Measurements from ENCODE around the gene SLC35B3. TPM values are rescaled to one million over a fixed set of nuclear protein-coding genes. Genes with fewer than 3 reads are reported as not detected.

Gene SLC35B3
- total and polyA plus RNA-seq, 9 of the 15 experiments (the other 6 are each of a cell fraction or from before 2014, with no cell fraction given), result 7.6 to 19.1 (median 11.3) TPM

DNA sequence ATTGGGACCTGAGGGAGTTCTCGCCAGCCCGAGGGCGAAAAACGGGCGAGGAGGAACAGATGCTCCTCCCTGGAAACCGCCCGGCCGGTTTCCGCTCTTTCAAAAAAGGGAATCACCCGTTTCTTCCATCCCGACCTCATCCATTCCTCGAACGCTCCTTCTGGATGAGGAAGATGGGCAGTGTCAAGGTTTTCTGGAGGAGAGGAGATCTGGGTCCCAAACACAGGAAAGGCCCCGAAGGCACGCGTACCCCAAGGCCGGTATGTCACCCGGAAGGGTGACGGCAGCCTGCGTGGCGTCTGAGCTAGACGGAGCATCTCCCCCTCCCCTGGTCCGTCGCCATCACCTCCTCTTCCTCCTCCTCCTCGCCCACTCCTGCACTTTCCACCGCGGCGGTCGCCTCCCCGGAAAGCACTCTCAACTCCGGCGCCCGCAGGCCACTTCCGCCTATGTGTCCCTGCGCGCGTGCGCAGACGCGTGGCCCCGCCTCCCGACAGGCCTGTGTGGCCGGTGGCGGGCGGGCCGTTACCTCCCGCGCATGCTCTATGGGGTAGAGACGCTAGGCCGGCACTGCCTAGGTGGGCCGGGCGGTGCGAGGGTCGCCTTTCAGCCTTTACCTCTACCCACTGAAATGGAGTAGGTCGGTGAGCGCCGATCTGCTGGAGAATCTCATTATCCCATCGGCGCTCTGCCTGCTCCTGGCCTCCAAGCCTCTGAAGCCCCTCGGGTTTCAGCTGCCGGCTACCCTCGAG, at the start of gene SLC35B3 (continued):
- TF ChIP-seq, protein P1, sequence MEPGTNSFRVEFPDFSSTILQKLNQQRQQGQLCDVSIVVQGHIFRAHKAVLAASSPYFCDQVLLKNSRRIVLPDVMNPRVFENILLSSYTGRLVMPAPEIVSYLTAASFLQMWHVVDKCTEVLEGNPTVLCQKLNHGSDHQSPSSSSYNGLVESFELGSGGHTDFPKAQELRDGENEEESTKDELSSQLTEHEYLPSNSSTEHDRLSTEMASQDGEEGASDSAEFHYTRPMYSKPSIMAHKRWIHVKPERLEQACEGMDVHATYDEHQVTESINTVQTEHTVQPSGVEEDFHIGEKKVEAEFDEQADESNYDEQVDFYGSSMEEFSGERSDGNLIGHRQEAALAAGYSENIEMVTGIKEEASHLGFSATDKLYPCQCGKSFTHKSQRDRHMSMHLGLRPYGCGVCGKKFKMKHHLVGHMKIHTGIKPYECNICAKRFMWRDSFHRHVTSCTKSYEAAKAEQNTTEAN (CRISPR knock-in tag; IDR thresholded peaks at IDR 0.05), result 0 out of 2 replicates have a peak, but pooled peaks have one; percentile 31
- TF ChIP-seq, protein P2, sequence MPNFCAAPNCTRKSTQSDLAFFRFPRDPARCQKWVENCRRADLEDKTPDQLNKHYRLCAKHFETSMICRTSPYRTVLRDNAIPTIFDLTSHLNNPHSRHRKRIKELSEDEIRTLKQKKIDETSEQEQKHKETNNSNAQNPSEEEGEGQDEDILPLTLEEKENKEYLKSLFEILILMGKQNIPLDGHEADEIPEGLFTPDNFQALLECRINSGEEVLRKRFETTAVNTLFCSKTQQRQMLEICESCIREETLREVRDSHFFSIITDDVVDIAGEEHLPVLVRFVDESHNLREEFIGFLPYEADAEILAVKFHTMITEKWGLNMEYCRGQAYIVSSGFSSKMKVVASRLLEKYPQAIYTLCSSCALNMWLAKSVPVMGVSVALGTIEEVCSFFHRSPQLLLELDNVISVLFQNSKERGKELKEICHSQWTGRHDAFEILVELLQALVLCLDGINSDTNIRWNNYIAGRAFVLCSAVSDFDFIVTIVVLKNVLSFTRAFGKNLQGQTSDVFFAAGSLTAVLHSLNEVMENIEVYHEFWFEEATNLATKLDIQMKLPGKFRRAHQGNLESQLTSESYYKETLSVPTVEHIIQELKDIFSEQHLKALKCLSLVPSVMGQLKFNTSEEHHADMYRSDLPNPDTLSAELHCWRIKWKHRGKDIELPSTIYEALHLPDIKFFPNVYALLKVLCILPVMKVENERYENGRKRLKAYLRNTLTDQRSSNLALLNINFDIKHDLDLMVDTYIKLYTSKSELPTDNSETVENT (CRISPR knock-in tag; IDR thresholded peaks at IDR 0.05), result peak; percentile 93
- peak; percentile 99 for TF ChIP-seq RBFOX2 (IDR thresholded peaks at IDR 0.05; ENCODE audit: low read depth, low read length)
- TF ChIP-seq GABPA (tag; conservative IDR thresholded peaks at IDR 0.05; ENCODE audit: low read depth), result peak; percentile 86
- TF ChIP-seq, protein P3, sequence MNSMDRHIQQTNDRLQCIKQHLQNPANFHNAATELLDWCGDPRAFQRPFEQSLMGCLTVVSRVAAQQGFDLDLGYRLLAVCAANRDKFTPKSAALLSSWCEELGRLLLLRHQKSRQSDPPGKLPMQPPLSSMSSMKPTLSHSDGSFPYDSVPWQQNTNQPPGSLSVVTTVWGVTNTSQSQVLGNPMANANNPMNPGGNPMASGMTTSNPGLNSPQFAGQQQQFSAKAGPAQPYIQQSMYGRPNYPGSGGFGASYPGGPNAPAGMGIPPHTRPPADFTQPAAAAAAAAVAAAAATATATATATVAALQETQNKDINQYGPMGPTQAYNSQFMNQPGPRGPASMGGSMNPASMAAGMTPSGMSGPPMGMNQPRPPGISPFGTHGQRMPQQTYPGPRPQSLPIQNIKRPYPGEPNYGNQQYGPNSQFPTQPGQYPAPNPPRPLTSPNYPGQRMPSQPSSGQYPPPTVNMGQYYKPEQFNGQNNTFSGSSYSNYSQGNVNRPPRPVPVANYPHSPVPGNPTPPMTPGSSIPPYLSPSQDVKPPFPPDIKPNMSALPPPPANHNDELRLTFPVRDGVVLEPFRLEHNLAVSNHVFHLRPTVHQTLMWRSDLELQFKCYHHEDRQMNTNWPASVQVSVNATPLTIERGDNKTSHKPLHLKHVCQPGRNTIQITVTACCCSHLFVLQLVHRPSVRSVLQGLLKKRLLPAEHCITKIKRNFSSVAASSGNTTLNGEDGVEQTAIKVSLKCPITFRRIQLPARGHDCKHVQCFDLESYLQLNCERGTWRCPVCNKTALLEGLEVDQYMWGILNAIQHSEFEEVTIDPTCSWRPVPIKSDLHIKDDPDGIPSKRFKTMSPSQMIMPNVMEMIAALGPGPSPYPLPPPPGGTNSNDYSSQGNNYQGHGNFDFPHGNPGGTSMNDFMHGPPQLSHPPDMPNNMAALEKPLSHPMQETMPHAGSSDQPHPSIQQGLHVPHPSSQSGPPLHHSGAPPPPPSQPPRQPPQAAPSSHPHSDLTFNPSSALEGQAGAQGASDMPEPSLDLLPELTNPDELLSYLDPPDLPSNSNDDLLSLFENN (IDR thresholded peaks at IDR 0.05; ENCODE audit: low read depth in 2 of 2, low read length in 2 of 2), result no peak
- peak; percentile 74 for TF ChIP-seq HDAC2 (IDR thresholded peaks at IDR 0.05)
- TF ChIP-seq ZNF232 (CRISPR knock-in tag; IDR thresholded peaks at IDR 0.05), result no peak
- TF ChIP-seq CTBP1 (IDR thresholded peaks at IDR 0.05; ENCODE audit: borderline replicate concordance), result peak; percentile 81; the same call in 1 of the 2 replicates
- TF ChIP-seq, protein P4, sequence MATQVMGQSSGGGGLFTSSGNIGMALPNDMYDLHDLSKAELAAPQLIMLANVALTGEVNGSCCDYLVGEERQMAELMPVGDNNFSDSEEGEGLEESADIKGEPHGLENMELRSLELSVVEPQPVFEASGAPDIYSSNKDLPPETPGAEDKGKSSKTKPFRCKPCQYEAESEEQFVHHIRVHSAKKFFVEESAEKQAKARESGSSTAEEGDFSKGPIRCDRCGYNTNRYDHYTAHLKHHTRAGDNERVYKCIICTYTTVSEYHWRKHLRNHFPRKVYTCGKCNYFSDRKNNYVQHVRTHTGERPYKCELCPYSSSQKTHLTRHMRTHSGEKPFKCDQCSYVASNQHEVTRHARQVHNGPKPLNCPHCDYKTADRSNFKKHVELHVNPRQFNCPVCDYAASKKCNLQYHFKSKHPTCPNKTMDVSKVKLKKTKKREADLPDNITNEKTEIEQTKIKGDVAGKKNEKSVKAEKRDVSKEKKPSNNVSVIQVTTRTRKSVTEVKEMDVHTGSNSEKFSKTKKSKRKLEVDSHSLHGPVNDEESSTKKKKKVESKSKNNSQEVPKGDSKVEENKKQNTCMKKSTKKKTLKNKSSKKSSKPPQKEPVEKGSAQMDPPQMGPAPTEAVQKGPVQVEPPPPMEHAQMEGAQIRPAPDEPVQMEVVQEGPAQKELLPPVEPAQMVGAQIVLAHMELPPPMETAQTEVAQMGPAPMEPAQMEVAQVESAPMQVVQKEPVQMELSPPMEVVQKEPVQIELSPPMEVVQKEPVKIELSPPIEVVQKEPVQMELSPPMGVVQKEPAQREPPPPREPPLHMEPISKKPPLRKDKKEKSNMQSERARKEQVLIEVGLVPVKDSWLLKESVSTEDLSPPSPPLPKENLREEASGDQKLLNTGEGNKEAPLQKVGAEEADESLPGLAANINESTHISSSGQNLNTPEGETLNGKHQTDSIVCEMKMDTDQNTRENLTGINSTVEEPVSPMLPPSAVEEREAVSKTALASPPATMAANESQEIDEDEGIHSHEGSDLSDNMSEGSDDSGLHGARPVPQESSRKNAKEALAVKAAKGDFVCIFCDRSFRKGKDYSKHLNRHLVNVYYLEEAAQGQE (IDR thresholded peaks at IDR 0.05; ENCODE audit: borderline replicate concordance), result 0 out of 2 replicates have a peak, but pooled peaks have one; percentile 24
- TF ChIP-seq, protein P4 (CRISPR knock-in tag; IDR thresholded peaks at IDR 0.05; ENCODE audit: low read depth), result no peak

All from K562 (cell line).